HG03575 (cell line): ENCODE data around the gene KIRREL3.
A peak's percentile ranks its signal among the peaks of the same experiment; 100 is the strongest.
"Not testable (repeated sequence)": the region's sequence is repeated elsewhere in the genome, so short reads cannot be mapped to it uniquely, and the experiment has no call there.

Experiments
- ATAC-seq: cut with Tn5 transposase; IDR thresholded peaks from one replicate; pipeline ENCODE4 v1.9.1; 2021; ENCODE audit not compliant: unreplicated experiment, insufficient number of reproducible peaks, low FRiP score; ENCODE audit errors: extremely low read depth

Gene KIRREL3

DNA sequence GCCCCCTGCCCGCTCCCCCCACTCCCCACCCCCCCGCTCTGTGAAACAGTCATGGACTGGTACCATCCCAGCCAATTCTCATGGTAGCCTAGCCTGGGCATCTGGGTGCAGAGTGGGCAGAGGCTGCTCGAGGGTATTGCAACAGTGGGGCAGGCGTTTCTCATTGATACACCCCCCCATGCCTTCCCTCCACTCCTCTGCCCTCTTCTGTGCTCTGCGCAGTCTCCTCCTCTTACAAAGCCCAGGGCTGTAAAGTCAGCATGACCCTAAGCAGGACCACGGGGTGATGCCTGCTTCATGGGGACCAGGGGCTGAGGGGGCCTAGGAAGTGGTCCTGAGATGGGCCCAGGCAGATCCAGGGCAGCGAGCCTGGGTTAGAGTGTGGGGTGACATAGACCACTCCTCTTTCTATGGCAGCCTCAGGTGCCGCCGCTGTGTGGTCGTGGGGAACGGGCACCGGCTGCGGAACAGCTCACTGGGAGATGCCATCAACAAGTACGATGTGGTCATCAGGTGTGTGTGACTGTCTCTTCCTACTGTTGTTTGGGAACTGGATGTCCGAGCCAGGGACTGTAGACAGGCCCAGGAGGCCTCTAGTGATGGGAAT is 592.8 kb downstream of the KIRREL3 start:
- ATAC-seq: no peak

DNA sequence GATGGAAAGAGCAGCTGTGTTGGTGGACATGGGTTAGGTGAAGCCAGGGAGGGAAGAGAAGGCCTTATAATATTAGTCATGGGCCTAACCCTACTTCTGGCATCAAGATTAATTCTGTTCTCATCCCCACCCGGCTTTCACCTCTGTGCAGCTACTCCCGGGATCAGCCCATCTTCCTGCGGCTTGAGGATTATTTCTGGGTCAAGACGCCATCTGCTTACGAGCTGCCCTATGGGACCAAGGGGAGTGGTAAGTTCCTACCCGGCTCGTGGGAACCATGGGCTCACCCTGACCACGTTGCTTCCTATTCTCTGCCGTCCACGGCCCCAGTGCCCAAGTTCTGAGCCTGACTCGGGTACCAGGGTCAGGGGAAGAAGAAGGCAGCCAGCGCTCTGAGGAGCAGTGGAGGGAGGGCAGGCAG is 593.5 kb downstream of the KIRREL3 start:
- no peak for ATAC-seq

GRCh38 chr11:126406368-126406767 is 594.2 kb downstream of the KIRREL3 start:
- ATAC-seq: no peak

DNA sequence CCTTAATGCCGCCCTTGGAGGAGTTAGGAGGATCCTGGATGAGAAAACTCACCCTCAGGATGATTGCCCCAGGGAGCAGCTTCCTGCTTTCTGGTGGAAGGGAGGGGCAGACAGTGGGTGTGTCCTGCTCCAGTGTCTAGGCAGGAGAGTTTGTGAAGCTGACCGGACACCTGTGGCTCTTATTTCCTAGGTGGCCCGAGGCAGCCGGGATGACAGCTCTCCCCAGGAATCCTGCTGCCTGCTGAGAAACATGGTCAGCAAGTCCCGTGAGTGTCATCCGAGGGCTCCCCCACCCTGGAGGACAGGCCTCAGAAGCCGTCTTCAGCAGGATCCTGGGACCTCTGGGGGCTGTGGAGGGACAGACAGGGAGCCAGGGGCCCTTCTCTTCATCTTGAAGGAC is 594.7 kb downstream of the KIRREL3 start:
- ATAC-seq: no peak

GRCh38 chr11:126405374-126405773 is 595.2 kb downstream of the KIRREL3 start:
- ATAC-seq: no peak

GRCh38 chr11:126404367-126404766 is 596.2 kb downstream of the KIRREL3 start:
- no peak for ATAC-seq

- ATAC-seq: peak; percentile 88
Measured at GRCh38 chr11:126403658-126404057, 596.9 kb downstream of the KIRREL3 start.

- no peak for ATAC-seq
Measured at GRCh38 chr11:126403022-126403581, 597.5 kb downstream of the KIRREL3 start.

DNA sequence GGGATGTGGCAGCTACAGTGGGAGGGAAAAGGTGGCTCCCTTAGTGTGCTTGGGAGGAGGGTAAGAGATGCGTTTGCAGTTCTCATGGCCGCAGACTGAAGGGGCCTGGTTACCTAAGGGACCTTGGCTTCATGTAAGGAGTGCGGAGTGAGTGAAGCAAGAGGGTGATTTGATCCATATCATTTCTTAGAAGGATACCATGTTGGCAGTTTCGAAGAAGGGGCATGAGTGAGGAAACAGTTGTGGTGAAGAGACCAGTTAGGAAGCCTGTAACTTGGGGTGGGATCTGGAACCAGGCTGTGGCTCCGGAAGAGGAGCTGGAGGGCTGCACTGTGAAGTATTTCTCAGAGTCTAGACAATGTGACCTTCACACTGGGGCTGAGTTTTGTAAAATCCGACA is 600.1 kb downstream of the KIRREL3 start:
- ATAC-seq: no peak

DNA sequence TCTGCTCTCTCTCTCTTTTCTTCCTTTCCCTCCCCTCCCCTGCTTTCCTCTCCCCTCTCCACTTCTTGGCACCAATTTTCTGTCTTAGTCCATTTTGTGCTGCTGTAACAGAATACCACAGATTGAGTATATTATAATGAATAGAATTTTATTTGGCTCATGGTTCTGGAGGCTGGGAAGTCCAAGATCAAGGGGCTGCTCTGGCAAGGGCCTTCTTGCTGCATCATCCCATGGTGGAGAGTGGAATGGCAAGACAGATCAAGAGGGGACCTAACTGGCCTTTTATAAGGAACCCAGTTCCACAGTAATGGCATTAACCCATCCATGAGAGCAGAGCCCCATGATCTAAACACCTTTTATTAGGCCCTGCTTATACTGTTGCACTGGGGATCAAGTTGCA is 600.6 kb downstream of the KIRREL3 start:
- ATAC-seq: no peak

DNA sequence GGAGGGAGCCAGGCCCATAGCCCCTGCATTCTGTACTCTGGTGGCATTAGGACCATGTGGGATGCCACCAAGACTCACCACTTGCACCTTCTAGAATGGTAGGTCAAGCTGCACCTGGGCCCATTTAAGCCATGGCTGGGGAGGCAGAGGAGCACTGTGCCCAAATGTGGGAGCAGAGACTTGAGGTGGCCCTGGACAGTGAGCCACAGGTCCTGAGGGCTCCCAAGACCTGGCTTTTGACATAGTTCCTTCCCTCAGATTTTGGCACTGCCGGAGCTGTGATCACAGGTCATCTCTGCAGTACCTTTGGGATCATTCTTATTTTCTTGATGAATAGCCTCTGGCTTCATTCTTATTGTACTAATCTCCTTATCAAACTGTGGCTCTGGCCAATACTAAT is 601.8 kb downstream of the KIRREL3 start:
- no peak for ATAC-seq

DNA sequence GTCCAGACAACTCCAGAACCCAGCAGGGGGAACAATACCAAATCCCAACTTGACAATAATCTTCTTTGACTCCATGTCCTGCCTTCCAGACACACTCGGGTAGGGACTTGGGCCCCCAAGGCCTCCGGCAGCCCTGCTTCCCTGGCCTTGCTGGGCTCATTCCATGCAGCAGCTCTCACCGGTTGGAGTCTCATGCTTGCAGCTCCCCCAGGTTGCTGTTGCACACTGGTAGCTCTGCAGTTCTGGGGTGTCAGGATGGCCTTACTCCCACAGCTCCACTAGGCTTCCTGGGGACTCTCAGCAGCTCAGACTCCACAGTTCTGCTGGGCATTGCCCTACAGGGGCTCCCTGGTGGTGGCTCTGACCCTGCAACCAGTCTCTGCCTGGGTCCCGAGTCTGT is 602.3 kb downstream of the KIRREL3 start:
- no peak for ATAC-seq

DNA sequence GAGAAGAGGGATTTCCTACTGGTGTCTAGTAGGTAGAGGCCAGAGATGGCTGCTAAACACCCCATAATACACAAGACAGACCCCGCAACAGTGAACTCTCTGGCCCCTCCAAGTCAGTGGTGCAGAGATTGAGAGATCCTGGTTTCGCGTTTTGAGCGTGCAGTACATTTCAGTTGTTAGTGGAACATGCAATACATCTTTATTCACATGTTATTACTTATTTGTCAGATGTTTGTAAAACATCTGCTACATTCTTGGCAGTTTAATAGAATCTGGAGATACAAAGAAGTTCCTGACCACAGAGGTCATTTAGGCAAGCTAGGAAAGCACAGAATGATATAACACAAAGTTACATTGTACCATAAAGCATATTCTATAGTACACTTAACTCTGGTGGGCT is 603.6 kb downstream of the KIRREL3 start:
- ATAC-seq: no peak

DNA sequence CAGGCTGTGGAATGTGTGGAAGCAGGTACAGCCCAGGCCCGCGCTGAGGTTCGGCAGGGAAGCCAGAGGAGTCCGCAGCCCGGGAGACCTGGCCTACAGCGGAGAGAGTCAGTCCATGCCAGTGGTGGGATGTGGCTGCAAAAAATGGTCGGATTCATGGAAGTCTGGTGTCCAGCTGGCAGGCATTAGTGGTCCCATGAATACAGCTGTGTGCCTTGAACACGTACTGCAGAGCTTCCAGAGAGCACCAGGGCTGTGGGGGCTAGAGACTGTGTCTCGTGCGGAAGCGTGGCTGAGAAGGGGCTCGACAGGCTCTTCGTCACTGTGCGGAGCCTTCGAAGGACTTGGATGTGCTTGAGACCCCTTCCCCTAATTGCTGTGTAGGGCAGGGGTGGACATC is 604.3 kb downstream of the KIRREL3 start:
- ATAC-seq: not testable (repeated sequence)

DNA sequence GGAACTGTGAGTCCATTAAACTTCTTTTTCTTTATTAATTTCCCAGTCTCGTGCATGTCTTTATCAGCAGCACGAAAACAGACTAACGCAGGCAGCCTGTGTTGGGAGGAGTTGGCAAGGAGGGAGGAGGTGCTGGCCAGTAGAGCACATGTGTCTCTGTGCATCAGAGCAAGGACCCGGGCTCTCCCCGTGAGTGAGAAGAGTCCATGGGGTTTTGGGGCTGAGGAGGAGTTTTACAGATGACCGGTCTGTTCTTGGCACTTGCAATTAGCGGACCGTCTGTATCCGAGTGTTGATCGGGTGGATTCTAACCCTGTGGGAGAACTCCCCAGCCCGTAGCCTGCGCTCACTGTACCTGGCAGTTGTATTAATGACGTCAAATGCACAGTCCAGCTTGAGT is 604.8 kb downstream of the KIRREL3 start:
- ATAC-seq: not testable (repeated sequence)

DNA sequence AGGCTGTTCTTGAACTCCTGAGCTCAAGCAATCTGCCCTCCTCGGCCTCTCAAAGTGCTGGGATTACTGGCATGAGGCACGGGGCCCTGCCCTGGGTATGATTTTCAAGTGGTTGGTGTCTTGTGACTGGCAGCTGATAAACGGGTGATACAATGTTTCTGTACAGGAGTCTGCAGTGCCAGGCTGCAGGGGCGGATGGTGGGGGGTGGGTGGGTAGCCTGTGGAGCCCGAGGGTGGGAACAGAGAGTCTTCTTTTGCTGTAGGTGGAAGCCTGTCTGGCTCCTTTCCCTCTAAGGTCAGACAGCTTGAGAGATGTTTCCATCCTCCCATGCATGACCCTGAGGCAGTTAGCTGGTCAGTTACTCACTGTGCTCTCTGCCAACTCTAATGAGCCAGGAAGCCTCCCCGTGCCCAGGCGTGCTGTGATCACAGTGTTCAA is 605.9 kb downstream of the KIRREL3 start:
- ATAC-seq: not testable (repeated sequence)

GRCh38 chr11:126394036-126394435 is 606.5 kb downstream of the KIRREL3 start:
- no peak for ATAC-seq

DNA sequence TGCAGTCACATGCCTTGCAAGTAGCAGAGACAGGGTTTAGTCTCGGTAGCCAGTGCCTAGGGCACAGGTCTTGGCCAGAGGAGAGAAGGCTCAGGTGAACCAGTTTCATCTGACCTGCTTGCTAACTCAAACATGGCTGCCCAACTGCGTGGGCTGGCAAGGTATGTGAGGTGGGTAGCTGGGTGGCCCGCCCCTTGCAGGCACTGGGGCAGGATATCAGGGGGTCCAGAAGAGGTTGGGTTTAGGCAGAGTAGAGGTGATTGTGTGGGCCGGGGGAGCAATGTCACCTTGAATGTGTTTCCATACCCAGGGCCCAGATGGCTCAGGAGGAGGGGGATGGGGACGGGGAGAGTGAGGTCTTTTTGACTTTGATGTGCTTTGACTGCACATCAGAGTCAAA is 607.4 kb downstream of the KIRREL3 start:
- no peak for ATAC-seq

DNA sequence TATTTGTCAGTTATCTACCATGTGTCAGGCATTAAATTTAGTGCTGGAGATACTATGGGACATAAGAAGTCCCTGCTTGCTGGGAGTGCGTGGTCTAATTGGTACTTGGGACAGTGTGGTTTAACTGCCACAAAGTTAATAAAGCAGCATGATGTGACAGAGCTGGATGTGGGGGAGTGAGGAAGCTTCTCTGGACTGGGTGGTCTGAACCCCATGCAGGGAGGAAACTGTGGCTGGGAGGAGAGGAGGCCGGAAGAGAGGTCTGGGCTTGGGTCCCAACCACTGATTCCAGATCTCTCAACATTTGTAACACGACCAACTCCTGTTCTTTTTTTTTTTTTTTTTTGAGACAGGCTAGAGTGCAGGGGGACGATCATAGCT is 607.9 kb downstream of the KIRREL3 start:
- ATAC-seq: no peak

DNA sequence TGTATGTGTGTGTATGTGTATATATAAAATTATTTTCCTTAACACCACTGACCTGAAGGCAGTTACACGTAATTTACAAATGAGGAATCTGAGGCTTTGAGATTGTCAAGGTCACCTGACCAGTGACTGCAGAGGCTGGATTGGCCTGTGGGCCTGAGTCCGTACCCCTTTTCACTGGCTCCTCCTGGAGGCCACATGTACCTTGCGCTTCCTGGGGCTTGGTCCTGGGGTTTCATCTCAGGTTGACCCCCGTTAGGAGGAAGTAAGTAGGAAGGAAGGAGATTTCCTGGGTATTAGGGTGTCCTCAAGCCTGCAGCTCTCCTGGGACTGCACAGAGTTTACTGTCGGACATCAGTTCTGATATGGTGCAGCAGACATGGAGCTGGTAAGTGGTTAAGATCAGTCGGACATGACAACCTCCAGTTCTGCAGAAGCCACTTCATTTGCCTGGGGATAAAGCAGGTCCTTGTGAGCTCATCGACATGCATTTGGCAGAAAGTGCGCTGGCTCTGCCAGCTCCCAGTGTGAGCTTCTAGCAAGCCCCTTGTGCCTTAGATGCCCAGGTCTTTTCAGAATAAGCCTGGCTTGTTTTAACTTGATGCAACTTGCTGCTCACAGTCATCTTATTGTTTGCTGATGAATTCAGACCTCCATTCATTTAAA is 608.5 kb downstream of the KIRREL3 start:
- ATAC-seq: no peak
